PC-9 (cell line): ENCODE results near the gene ADAMTSL4.
A peak's percentile ranks its signal among the peaks of the same experiment; 100 is the strongest.

Experiments used
- CTCF ChIP-seq: fragments of 200-600 bp; sonication (generic); conservative IDR thresholded peaks from 2 replicates; pipeline ENCODE4 v1.6.1; 2017; ENCODE audit warnings: mixed run types, antibody characterized with exemption, mild to moderate bottlenecking, moderate library complexity
- EZH2 ChIP-seq: fragments of 200-600 bp; sonication (generic); IDR thresholded peaks from 2 replicates; pipeline ENCODE4 v1.8.0; 2017; ENCODE audit warnings: antibody characterized with exemption, low read depth

- TF ChIP-seq CTCF (peak; percentile 84), EZH2 (no peak)
Observed at GRCh38 chr1:150560576-150561253, 11.5 kb downstream of the ADAMTSL4 start.
